Smooth muscle cell (in vitro differentiated cells): ENCODE results near the gene TM4SF4. TPM values are rescaled to one million over a fixed set of nuclear protein-coding genes. Genes with fewer than 3 reads are reported as not detected.

ENCODE experiments used
- DNase-seq: peaks from one replicate; lab custom pipeline; 2025; ENCODE audit not compliant: unreplicated experiment; lab: John Stamatoyannopoulos, UW
- H2AFZ ChIP-seq: fragments of 200-600 bp; sonication (generic); 2 replicates; pipeline ENCODE4 v1.6.0; 2016; ENCODE audit warnings: antibody characterized with exemption, low read depth, mild to moderate bottlenecking
- H3F3A ChIP-seq: fragments of 200-600 bp; sonication (generic); 2 replicates; pipeline ENCODE4 v1.6.0; 2017; ENCODE audit warnings: antibody characterized with exemption, low read depth
- H3K27ac ChIP-seq: fragments of 200-600 bp; sonication (generic); 2 replicates; pipeline ENCODE4 v1.5.1; 2016; ENCODE audit warnings: low read depth, mild to moderate bottlenecking
- H3K27me3 ChIP-seq: fragments of 200-600 bp; sonication (generic); 2 replicates; pipeline ENCODE4 v1.6.1; 2016; ENCODE audit warnings: low read depth, mild to moderate bottlenecking
- H3K36me3 ChIP-seq: fragments of 200-600 bp; sonication (generic); 2 replicates; pipeline ENCODE4 v1.5.1; 2016; ENCODE audit warnings: low read depth
- H3K4me1 ChIP-seq: fragments of 200-600 bp; sonication (generic); 2 replicates; pipeline ENCODE4 v1.5.1; 2016; ENCODE audit warnings: low read depth
- H3K4me2 ChIP-seq: fragments of 200-600 bp; sonication (generic); 2 replicates; pipeline ENCODE4 v1.6.0; 2016; ENCODE audit warnings: mild to moderate bottlenecking
- H3K4me3 ChIP-seq: fragments of 200-600 bp; sonication (generic); 2 replicates; pipeline ENCODE4 v1.5.1; 2016; ENCODE audit warnings: mild to moderate bottlenecking
- H3K79me2 ChIP-seq: fragments of 200-600 bp; sonication (generic); 2 replicates; pipeline ENCODE4 v1.6.0; 2016; ENCODE audit warnings: low read depth, mild to moderate bottlenecking
- H3K9ac ChIP-seq: fragments of 200-600 bp; sonication (generic); 2 replicates; pipeline ENCODE4 v1.6.0; 2016; ENCODE audit warnings: low read depth
- H3K9me3 ChIP-seq: fragments of 200-600 bp; sonication (generic); replicated peaks from 2 replicates; pipeline ENCODE4 v1.5.1; 2016; ENCODE audit warnings: low read depth
- H4K20me1 ChIP-seq: fragments of 200-600 bp; sonication (generic); 2 replicates; pipeline ENCODE4 v1.6.0; 2016; ENCODE audit warnings: low read depth
- WGBS: methylation state at CpG from one replicate; pipeline ENCODE4 v1.1.7; 2016; ENCODE audit warnings: low lambda C conversion rate; 5-methylcytosine and 5-hydroxymethylcytosine counted together
- polyA plus RNA-seq: library from polyadenylated mRNA; unstranded; fragments of >200 nt; fragmentation: Nextera tagmentation; extraction: Ambion mirVana; gene quantifications from 2 replicates; pipeline ENCODE4 v1.2.1, GENCODE V29; 2016
- total RNA-seq: library from RNA; depleted of rRNA; stranded (reverse); fragments of >200 nt; gene quantifications from 2 replicates; pipeline ENCODE4 v1.2.3, GENCODE V29; 2014
- TF ChIP-seq, protein P1 (sequence below): fragments of 200-600 bp; sonication (generic); IDR thresholded peaks from 2 replicates; pipeline ENCODE4 v1.5.1; 2017; ENCODE audit warnings: borderline replicate concordance, mild to moderate bottlenecking, antibody characterized with exemption; ENCODE audit not compliant: insufficient read depth, poor library complexity, severe bottlenecking

Gene TM4SF4
- total and polyA plus RNA-seq, 2 experiments from 2014 or later, result 0.29 TPM; not detected in 1

DNA sequence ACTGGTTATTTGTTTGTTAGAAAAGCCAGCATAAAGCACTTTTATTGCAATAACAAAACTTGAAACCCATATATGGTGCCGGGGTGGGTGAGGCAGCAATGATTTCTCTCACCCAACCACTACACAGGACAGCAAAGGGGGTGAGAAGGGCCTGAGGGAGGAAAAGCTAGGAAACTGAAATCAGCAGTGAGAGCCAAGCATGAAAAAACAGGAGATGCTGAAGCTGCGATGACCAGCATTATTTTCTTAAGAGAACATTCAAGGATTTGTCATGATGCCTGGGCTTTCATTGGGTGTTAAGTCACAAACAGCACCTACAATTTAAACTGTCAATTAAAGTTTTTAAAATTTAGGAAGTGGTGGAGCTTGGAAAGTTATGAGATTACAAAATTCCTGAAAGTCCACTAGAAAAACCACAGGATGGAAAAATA, 11.9 kb upstream of the TM4SF4 start:
- Histone ChIP-seq H3K9ac (no peak overlapping the region), H3K4me2 (no peak overlapping the region), H4K20me1 (no peaks in the 10 kb centered on the region), H3K4me3 (no peak overlapping the region), H3F3A (no peaks in the 10 kb centered on the region), H3K27me3 (no peaks in the 10 kb centered on the region), H3K9me3 (no peaks in the 10 kb centered on the region), H2AFZ (no peak overlapping the region), H3K36me3 (no peaks in the 10 kb centered on the region), H3K27ac (no peak overlapping the region), H3K4me1 (peaks cover 4% of the 10 kb centered on the region), H3K79me2 (no peaks in the 10 kb centered on the region)
- 77% methylated on average over 2 of the region's 2 CpGs for WGBS
- TF ChIP-seq, protein P1, sequence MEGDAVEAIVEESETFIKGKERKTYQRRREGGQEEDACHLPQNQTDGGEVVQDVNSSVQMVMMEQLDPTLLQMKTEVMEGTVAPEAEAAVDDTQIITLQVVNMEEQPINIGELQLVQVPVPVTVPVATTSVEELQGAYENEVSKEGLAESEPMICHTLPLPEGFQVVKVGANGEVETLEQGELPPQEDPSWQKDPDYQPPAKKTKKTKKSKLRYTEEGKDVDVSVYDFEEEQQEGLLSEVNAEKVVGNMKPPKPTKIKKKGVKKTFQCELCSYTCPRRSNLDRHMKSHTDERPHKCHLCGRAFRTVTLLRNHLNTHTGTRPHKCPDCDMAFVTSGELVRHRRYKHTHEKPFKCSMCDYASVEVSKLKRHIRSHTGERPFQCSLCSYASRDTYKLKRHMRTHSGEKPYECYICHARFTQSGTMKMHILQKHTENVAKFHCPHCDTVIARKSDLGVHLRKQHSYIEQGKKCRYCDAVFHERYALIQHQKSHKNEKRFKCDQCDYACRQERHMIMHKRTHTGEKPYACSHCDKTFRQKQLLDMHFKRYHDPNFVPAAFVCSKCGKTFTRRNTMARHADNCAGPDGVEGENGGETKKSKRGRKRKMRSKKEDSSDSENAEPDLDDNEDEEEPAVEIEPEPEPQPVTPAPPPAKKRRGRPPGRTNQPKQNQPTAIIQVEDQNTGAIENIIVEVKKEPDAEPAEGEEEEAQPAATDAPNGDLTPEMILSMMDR, result no peak
- no peak for DNase-seq

DNA sequence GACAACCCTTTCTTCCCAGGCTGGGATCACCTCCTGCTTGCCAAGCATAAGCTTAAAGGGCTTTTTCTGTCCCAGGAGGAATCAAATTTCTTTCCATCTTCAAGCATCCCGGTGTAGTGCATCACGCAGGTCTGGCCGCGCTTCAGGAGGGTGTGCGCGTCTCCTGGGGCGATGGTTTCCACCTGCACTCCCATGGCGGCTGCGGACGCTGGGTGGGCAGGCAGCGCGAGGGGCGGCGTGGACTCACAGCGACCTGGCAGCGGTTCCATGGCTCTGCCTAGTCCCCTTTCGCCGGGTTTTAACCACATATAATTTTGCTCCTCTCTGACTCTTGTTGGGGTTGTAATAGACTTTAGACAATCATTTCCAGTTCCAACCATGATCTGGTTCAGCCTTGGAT, 10.6 kb upstream of the TM4SF4 start:
- no peaks in the 10 kb centered on the region for H4K20me1 ChIP-seq
- 98% methylated on average over 18 of the region's 18 CpGs for WGBS
- no peak for DNase-seq
- no peaks in the 10 kb centered on the region for H3K27me3 ChIP-seq
- no peak overlapping the region for H3K27ac ChIP-seq
- H3K36me3 ChIP-seq, result no peaks in the 10 kb centered on the region
- no peaks in the 10 kb centered on the region for H3K9me3 ChIP-seq
- H3K4me1 ChIP-seq, result peaks cover 4% of the 10 kb centered on the region
- no peak overlapping the region for H3K9ac ChIP-seq
- TF ChIP-seq, protein P1, result no peak
- no peaks in the 10 kb centered on the region for H3K79me2 ChIP-seq
- no peak overlapping the region for H3K4me3 ChIP-seq
- no peak overlapping the region for H2AFZ ChIP-seq
- H3F3A ChIP-seq, result no peaks in the 10 kb centered on the region
- no peak overlapping the region for H3K4me2 ChIP-seq

DNA sequence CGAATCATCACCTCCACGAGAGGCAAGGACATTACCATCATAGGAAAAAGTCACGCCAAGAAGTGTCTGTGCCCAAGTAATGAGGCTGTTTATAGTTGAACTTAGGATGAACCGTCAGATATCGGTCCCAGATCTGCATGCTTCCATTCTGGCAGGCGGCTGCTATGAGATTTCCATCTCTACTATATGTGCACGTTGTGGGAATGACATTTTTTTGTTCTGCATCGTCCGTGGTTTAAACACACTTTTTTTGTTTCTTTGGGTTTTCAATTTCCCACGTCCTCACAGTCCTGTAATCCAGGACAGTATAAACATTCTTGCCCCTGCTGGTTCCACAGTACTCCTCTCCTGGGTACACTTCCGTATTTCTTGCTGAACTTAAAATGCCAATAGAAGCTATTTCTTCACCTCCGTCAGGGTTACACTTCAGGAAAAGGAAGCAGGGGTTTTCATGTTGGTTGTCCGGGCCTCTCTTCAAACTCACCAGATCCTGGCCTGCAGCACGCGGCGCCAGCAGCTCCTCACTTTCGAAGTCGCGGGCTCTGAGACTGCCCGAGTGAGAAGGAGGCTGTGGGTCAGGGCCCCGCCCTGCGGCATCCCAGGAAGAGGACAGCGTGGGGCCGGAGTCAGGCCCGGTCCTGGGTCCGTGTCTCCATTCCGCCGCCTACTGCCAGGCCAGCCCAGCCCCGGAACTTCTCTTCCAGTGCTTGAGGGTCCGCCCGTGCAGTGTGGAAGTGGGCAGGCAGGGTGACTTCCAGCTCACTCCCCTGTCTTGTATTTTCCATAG, 9.8 kb upstream of the TM4SF4 start:
- H3K27me3 ChIP-seq, result no peaks in the 10 kb centered on the region

More for the DNA sequence above, 9.8 kb upstream of the TM4SF4 start:
- Histone ChIP-seq H3K4me3 (no peak overlapping the region), H3K4me2 (no peak overlapping the region), H3F3A (no peaks in the 10 kb centered on the region), H3K9ac (no peak overlapping the region), H3K9me3 (no peaks in the 10 kb centered on the region), H3K36me3 (no peaks in the 10 kb centered on the region), H4K20me1 (no peaks in the 10 kb centered on the region), H3K79me2 (no peaks in the 10 kb centered on the region), H3K4me1 (peaks cover 4% of the 10 kb centered on the region), H3K27ac (no peak overlapping the region), H2AFZ (no peak overlapping the region)
- TF ChIP-seq, protein P1, result no peak
- DNase-seq, result no peak
- WGBS, result 89% methylated on average over 31 of the region's 31 CpGs
